GM21825 (cell line): Measurements from ENCODE around the gene TEX54.
"Not testable (repeated sequence)": the region's sequence is repeated elsewhere in the genome, so short reads cannot be mapped to it uniquely, and the experiment has no call there.

ENCODE experiments used
- ATAC-seq: cut with Tn5 transposase; IDR thresholded peaks from one replicate; pipeline ENCODE4 v1.9.1; 2021; ENCODE audit warnings: mild to moderate bottlenecking, moderate library complexity; ENCODE audit not compliant: unreplicated experiment

The TEX54 gene

GRCh38 chr11:62835336-62835735, 2.7 kb upstream of the TEX54 start:
- no peak for ATAC-seq

DNA sequence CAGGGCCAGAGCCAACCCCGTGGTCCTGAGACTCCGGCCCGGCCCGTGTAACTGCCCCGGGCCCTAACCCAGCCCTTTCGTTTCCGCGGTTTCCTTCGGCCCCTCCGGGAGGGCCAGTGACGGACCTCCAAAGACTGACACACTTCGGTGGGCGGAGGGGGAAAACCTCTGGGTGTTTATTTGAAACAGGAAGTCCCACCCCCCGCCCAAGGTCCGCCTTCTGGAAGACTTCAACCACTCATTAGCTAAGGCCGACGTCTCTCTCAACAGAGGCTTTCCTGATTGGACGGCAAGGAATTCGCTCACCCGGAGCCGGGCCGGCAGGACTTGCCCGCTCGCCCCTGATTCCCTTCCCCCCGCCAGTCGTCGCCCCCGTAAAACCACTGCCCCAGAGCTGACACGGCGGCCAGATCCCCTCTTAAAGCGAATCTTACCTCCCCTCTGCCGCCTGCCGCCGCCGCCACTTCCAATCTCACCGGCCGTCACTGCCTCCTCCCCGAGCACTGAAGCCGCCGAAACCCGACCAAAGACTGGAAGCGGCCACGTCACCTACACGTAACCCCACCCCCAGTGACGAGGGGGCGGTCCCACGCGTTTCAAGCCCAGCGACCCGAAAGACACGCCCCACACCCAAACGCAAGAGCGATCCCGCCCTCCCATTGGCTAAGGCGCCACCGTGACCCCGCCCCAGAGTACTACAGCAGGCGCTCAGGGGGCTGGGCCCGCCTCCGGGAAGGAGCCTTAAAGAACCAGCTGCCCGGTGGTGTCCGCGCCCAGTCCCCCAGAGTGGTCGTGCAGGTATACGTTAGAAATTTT, 913 bp downstream of the TEX54 start, which contains the start of gene STX5:
Gene STX5 (minus strand): TSS at position 532 of the 816 bp plus-strand sequence. CDS start 808 bp downstream, outside the sequence.
- peak; percentile 78 for ATAC-seq

DNA sequence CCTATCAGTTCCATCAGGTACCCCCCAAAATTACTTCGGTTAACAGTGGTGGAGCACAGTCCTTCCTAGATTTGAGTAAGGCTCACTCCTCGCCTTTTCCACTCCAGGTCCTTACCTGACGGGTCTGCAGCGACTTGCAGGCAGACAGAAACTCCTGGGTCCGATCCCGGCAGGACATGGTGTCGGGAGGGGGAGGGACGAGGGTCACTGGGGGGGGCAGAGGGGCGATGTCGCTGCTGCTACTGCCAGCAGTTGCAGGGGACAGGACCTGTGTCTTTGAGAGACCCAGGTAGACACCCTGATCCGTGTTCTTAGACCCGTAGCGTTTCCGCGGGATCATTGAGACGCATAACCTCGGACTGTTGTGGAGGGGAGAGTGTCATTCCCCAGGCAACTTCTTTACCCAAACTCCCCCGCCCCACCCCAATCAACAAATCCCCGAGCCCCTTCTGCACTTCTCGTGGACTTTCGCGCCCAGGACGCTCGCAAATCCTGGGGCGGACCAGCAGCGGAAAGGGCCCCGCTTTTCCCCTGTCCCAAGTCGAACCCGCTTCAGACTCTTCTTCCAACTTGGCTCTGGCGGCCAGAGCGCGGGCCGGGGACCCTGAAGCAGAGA, 1.6 kb downstream of the TEX54 start:
- ATAC-seq, result no peak

DNA sequence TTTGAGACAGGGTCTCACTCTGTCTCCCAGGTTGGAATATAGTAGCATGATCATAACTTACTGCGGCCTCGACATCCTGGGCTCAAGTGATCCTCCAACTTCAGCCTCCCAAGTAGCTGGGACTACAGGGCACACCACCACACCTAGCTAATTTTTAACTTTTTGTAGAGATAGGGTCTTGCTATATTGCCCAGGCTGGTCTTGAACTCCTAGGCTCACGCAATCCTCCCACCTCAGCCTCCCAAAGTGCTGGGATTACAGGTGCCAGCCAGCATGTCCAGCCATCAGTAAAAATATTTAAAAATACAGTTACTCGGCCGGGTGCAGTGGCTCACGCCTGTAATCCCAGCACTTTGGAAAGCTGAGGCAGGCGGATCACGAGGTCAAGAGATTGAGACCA, 4.5 kb downstream of the TEX54 start:
- not testable (repeated sequence) for ATAC-seq

- ATAC-seq, result no peak
These were observed 9.0 kb downstream of the TEX54 start for GRCh38 chr11:62823677-62824076.

- no peak for ATAC-seq
These were observed 15.5 kb downstream of the TEX54 start for GRCh38 chr11:62817129-62817528.

- ATAC-seq, result no peak
These were observed 16.1 kb downstream of the TEX54 start for GRCh38 chr11:62816557-62816956.

DNA sequence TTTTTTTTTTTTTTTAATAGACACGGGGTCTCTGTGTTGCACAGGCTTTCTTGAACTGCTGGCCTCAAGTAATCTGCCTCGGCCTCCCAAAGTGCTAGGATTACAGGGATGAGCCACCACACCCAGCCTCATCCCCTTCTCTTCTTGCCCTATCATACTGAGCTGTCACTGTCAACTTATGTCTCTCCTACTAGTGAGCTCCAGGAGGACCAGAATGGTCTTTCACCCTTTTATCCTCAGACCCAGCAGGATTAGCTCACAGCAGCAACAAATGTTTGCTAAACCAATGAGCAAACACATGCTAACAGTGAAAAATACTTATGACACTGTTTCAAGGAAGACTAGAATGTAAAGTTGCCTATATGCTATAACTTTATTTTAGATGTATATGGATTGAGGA, 21.0 kb downstream of the TEX54 start:
- no peak for ATAC-seq

DNA sequence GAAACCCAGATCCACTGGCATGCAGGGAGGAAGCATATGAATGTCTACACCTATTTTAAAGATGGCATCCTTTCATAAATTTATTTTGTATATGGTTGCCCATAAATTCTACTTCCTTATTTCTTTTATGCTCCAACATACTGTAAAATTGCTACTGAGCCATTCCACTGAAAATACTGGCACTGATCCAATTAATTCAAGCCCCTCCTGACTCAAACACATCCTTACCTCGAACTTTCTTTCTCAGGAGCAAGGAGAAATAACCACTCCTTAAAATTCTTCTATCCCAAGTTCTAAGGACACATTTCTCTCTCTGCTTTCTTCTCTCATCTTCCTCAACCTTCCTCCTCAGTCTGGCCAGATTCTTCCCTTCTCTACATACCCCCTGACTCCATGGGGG, 21.9 kb downstream of the TEX54 start:
- no peak for ATAC-seq

GRCh38 chr11:62806611-62807121, 26.0 kb downstream of the TEX54 start:
- no peak for ATAC-seq

DNA sequence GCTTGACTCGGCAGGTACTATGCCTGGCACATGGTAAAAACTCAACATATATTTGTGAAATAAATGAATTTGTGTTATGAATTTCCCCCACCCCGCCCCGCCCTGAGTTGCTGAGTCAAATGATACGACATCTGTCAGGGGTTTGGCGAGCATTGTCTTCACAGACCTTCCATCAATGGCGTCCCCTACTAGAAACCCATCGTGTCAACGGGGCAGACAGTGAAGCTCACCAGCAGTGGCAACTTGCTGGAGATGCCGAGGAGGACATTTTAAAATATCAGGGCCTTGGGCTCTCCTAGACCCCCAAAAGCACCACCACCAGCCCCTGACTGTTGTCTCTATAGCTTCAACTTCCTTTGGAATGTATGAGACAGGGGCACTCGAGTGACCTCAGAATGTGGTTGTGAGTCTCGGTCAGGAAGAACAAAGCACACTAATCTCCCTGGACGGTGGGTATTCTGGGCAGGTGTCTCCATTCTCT, 26.6 kb downstream of the TEX54 start:
- no peak for ATAC-seq

DNA sequence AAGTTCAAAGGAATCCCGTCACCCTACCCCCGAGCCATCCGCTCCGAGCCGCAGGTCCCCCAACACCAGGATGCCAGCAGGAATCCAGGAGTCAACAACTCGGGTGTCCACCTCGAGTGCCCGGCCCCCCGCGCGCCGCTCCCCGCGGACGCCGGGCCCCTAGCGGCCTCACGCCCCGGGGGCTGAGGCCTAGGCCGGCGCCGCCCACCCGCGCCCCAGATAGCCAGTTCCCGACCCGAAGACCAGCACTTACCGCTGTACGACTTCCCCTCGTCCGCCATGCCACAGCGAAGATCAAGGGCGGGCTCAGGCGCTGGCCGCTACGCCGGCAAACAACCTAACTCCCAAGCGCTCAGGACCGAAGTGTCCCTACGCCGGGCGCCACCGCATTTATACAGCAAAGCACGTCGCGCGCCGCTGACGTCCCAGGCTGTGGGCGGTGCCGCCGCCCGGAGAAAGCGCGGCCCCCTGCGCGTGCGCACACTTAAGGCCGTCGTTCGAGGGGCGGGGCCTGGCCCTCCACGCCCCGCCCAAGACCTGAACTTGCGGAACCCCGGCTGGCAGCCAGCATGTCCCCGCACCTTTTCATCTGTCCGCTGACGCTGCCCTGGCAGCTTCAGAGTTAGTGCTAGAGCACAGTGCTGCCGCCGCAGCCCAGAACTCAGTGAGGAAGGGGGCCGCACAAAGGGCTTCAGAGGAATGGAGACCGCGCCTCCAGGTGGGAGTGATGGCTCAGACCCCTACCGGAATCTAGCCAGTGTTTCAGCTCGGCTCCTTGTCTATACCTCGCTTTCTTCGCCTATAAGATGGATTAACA, 27.4 kb downstream of the TEX54 start, which contains the start of gene NXF1:
Gene NXF1 (minus strand): TSS at position 365 of the 817 bp plus-strand sequence. CDS start 84 bp downstream, at position 281.
- ATAC-seq, result peak; percentile 83

GRCh38 chr11:62804310-62805075, 28.1 kb downstream of the TEX54 start:
- ATAC-seq, result peak; percentile 5

DNA sequence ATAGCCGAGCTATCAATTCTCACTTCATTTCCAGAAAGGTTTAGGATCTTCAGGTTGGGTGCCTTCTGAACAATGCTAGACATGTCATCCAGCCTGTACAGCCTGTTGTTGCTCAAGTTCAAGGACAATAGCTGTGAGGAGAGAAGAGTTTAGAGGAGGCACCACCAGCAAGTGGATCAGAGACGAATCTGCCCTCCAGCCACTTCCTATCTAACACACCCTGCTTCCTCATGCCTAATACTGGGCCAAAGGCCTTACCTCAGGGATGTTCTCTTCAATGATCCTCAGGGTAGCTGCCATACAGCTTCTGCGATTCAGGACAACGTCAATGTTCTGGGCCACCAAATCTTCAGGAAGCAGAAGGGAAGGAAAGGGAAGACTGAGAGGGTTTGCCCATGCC, 31.6 kb downstream of the TEX54 start:
- ATAC-seq, result no peak

DNA sequence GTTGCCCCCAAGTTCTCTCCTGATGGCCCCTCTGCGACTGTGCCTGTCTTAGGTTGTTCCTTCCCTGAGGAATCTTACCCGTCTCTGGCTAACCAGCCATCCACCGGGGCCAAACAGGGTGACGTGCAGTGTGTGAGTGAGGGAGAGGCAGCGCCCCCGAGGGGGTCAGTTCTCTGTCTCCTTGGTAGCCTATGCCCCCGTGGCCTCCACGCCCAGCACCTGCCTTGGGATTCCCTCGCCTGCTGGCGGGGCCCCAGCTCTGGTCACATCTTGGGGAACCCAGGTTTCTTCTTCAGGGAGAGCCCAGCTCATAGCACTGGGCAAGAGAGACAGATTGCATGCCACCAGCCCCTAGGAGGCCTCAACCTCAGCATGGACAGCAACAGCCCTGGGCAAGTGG, 33.2 kb downstream of the TEX54 start:
- no peak for ATAC-seq

- ATAC-seq, result no peak
These were observed 36.4 kb downstream of the TEX54 start for GRCh38 chr11:62796281-62796680.

- no peak for ATAC-seq
These were observed 38.4 kb downstream of the TEX54 start for GRCh38 chr11:62794201-62794775.

GRCh38 chr11:62792202-62792575, 40.5 kb downstream of the TEX54 start:
- ATAC-seq, result no peak

- ATAC-seq, result peak; percentile 64
These were observed 41.0 kb downstream of the TEX54 start, which contains the start of gene TMEM223 for GRCh38 chr11:62791501-62792201. TSS of gene TMEM223 (minus strand) at chr11:62792006. CDS start at chr11:62791994, 12 bp downstream.
